Activated T-cell treated with anti-CD3 and anti-CD28 coated beads, Interleukin-2, amount 50 U/mL, for 1 hour (primary cell): Measurements from ENCODE around the gene C19orf33.
"Not testable (repeated sequence)": the region's sequence is repeated elsewhere in the genome, so short reads cannot be mapped to it uniquely, and the experiment has no call there.

ENCODE experiments used
- DNase-seq: peaks from one replicate; pipeline ENCODE4 v3.0.0-alpha.2; 2020

Gene C19orf33

GRCh38 chr19:38309615-38310278 is 5.7 kb downstream of the C19orf33 start:
- DNase-seq: no peak

- DNase-seq: no peak
Observed at GRCh38 chr19:38310279-38310670, 6.2 kb downstream of the C19orf33 start.

- DNase-seq: no peak
Observed at GRCh38 chr19:38310986-38311385, 6.9 kb downstream of the C19orf33 start.

GRCh38 chr19:38315657-38316476 is 11.8 kb downstream of the C19orf33 start, which contains the start of gene YIF1B:
YIF1B (minus strand) TSS chr19:38315947; CDS start chr19:38315917, 30 bp downstream.
- peak; percentile 94 for DNase-seq

- DNase-seq: no peak
Observed at GRCh38 chr19:38316477-38317067, 12.5 kb downstream of the C19orf33 start.

GRCh38 chr19:38317104-38317612 is 13.1 kb downstream of the C19orf33 start:
- DNase-seq: peak; percentile 35

- DNase-seq: no peak
Observed at GRCh38 chr19:38318660-38319059, 14.6 kb downstream of the C19orf33 start.

GRCh38 chr19:38319421-38320258 is 15.6 kb downstream of the C19orf33 start, which contains the start of gene KCNK6:
KCNK6 (plus strand) TSS chr19:38319845; CDS start chr19:38319951, 106 bp downstream.
- peak; percentile 57 for DNase-seq

- DNase-seq: no peak
Observed at GRCh38 chr19:38320969-38321339, 16.9 kb downstream of the C19orf33 start.

- DNase-seq: no peak
Observed at GRCh38 chr19:38321646-38322196, 17.7 kb downstream of the C19orf33 start.

GRCh38 chr19:38323291-38323690 is 19.2 kb downstream of the C19orf33 start:
- DNase-seq: no peak

GRCh38 chr19:38324431-38324830 is 20.4 kb downstream of the C19orf33 start:
- DNase-seq: no peak

GRCh38 chr19:38326591-38326990 is 22.5 kb downstream of the C19orf33 start:
- no peak for DNase-seq

GRCh38 chr19:38329651-38330050 is 25.6 kb downstream of the C19orf33 start:
- DNase-seq: no peak

- no peak for DNase-seq
Observed at GRCh38 chr19:38331728-38332127, 27.7 kb downstream of the C19orf33 start.

GRCh38 chr19:38333245-38333644 is 29.2 kb downstream of the C19orf33 start:
- no peak for DNase-seq

- DNase-seq: peak; percentile 93
Observed at GRCh38 chr19:38335949-38336637, 32.0 kb downstream of the C19orf33 start.

GRCh38 chr19:38336638-38337359 is 32.7 kb downstream of the C19orf33 start:
- peak; percentile 94 for DNase-seq

GRCh38 chr19:38337360-38337653 is 33.3 kb downstream of the C19orf33 start:
- no peak for DNase-seq

- DNase-seq: not testable (repeated sequence)
Observed at GRCh38 chr19:38339011-38339410, 35.0 kb downstream of the C19orf33 start.

- no peak for DNase-seq
Observed at GRCh38 chr19:38340927-38341326, 36.9 kb downstream of the C19orf33 start.
